ENCODE results near the gene TMEM213.

- no peak for TF ChIP-seq CTCF (IDR thresholded peaks at IDR 0.05; ENCODE audit: control extremely low read depth in 1 of 3, insufficient read depth in 1 of 3, low read depth in 1 of 3, low read length in 3 of 3)
- TF ChIP-seq RBBP5 (IDR thresholded peaks at IDR 0.05; ENCODE audit: borderline replicate concordance, low read depth, low read length), result no peak
- TF ChIP-seq CEBPB (IDR thresholded peaks at IDR 0.05; ENCODE audit: low read depth, low read length), result no peak
- TF ChIP-seq SIN3A (conservative IDR thresholded peaks at IDR 0.05 in 1 of 2, IDR thresholded peaks at IDR 0.05 in 1 of 2; ENCODE audit: low read depth in 1 of 2, low read length in 2 of 2), result no peak
- TF ChIP-seq KDM5A (IDR thresholded peaks at IDR 0.05; ENCODE audit: low read length), result no peak
- TF ChIP-seq EGR1 (IDR thresholded peaks at IDR 0.05; ENCODE audit: borderline replicate concordance, low read depth, low read length), result no peak
- no peak for TF ChIP-seq JUN (IDR thresholded peaks at IDR 0.05; ENCODE audit: low read depth, low read length)
- TF ChIP-seq POLR2A (IDR thresholded peaks at IDR 0.05; ENCODE audit: control extremely low read depth in 1 of 2, low read depth in 2 of 2, low read length in 2 of 2), result no peak
- no peak for TF ChIP-seq MAFK (IDR thresholded peaks at IDR 0.05; ENCODE audit: low read depth, low read length)
- TF ChIP-seq EZH2 (IDR thresholded peaks at IDR 0.05; ENCODE audit: low read depth, low read length, severe bottlenecking), result no peak
- no peak for TF ChIP-seq CBX8 (IDR thresholded peaks at IDR 0.05; ENCODE audit: borderline replicate concordance, low read depth, low read length)
Observed at GRCh38 chr7:138801256-138801655, 3.5 kb downstream of the TMEM213 start.

All from H1 (cell line).